Measurements from ENCODE around the gene CHL1.

The CHL1 gene

DNA sequence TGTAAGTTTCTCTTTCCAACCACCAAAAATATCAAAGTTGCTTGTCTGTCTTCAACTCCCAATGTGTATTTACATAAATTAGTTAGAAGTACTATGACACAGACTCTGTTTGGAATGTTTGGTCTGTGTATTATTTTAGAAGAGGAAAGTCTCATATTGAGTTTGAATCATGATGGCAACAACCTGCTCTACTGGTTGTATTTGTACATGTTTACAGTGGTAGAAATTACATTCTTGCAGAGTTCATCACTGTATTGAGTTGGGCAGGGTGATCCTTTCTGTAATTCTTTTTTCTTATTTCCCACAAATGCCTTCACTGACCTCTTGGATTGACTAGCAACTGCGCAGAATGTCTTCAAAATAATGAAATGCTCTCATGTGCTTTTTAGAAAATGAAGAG is 149.6 kb downstream of the CHL1 start:
- DNase-seq (ENCODE audit: low read depth) = no peak
- TF ChIP-seq, protein P1, sequence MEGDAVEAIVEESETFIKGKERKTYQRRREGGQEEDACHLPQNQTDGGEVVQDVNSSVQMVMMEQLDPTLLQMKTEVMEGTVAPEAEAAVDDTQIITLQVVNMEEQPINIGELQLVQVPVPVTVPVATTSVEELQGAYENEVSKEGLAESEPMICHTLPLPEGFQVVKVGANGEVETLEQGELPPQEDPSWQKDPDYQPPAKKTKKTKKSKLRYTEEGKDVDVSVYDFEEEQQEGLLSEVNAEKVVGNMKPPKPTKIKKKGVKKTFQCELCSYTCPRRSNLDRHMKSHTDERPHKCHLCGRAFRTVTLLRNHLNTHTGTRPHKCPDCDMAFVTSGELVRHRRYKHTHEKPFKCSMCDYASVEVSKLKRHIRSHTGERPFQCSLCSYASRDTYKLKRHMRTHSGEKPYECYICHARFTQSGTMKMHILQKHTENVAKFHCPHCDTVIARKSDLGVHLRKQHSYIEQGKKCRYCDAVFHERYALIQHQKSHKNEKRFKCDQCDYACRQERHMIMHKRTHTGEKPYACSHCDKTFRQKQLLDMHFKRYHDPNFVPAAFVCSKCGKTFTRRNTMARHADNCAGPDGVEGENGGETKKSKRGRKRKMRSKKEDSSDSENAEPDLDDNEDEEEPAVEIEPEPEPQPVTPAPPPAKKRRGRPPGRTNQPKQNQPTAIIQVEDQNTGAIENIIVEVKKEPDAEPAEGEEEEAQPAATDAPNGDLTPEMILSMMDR (IDR thresholded peaks at IDR 0.05; ENCODE audit: insufficient read depth, low read depth, low read length, missing control alignments) = no peak
- no peak overlapping the region for H3K4me3 ChIP-seq (ENCODE audit: low read depth, low read length)

DNA sequence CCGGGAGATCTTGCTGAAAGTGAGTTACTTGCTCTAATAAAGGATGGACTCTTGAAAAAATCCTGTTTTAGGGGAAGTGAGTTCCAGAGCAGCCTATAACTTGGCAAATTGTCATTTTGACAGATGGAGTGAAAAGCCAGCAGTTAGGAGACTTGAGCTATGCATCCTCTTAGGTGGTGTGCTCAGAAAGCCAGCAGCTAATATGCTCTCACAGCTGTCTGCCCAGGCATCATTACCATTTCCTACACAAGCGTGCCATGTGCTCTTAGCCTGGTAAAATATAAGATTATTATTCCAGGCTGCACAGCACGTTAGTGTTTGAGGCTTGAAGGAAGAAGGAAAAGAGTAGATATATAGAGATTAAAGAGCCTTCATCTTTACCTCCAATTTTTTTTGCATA is 151.0 kb downstream of the CHL1 start:
- H3K4me3 ChIP-seq (ENCODE audit: low read depth, low read length) = no peak overlapping the region
- TF ChIP-seq, protein P1 (IDR thresholded peaks at IDR 0.05; ENCODE audit: insufficient read depth, low read depth, low read length, missing control alignments) = no peak
- no peak for DNase-seq (ENCODE audit: low read depth)

DNA sequence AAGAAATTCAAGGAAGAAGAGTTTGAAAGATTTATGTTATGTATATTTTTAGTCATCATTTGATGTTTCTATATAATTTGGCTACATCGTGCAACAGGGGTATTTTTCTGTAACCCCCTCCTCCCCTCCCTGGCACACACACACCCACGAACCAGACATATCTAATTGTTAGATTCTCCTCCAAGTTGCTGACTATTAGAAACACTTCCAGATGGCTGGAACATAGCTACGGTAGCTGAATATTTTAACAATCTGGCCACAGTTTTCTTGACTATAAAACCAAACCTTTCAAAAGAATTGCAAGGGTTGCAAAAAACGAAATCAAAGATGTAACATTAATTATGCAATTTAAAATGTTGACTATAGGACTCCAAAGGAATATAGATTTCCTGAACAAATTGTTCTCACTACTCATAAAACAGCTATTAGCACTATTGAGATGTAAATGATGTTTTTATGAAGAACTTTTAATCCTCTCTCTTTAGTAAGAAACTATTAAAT is 154.4 kb downstream of the CHL1 start:
- DNase-seq (ENCODE audit: low read depth) = no peak
- TF ChIP-seq, protein P1 (IDR thresholded peaks at IDR 0.05; ENCODE audit: insufficient read depth, low read depth, low read length, missing control alignments) = no peak
- no peak overlapping the region for H3K4me3 ChIP-seq (ENCODE audit: low read depth, low read length)

DNA sequence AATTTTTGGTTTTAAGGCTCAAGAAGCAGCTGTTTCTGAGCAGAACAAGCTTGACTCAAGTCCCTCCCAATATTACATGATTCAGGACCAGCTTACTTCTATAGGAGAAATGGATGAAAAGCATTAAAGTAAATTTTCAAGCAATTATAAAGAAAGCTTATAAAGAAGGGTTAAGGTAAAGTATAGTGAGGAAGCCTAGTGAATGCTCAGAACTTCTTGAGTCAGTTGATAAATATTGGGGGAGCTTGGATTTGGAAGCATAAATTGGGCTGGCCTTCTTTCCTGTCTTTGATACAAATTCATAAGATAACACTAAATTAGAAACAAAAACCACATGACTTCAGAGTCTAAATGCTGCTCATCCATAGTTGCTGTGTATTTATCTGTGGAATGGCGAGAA is 156.0 kb downstream of the CHL1 start:
- DNase-seq (ENCODE audit: low read depth) = no peak
- TF ChIP-seq, protein P1 (IDR thresholded peaks at IDR 0.05; ENCODE audit: insufficient read depth, low read depth, low read length, missing control alignments) = no peak
- no peak overlapping the region for H3K4me3 ChIP-seq (ENCODE audit: low read depth, low read length)

DNA sequence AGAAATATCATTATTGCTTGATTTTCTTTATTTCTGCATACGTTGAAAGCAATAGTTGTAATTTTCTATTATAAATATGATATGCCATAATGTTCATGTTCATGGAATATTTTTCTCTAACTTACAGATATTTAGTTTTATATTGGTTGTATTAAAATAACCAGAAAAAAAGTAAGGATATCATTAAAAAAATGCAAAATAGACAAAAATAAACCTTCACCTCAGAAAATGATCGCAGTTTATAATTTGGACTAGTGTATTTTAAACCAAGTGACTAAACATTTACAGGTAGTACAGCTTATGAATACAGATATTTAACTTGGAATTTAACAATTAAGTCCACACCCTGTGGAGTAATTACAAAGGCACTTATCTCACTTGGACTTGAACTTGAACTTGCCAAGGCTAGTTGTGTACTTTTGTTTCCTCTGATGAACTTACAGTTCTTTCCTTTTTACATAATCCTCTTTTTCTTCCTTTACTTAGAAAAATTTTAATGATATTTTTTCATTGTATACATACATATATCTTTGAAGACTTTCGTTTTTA is 156.7 kb downstream of the CHL1 start:
- TF ChIP-seq, protein P1 (IDR thresholded peaks at IDR 0.05; ENCODE audit: insufficient read depth, low read depth, low read length, missing control alignments) = no peak
- no peak overlapping the region for H3K4me3 ChIP-seq (ENCODE audit: low read depth, low read length)
- no peak for DNase-seq (ENCODE audit: low read depth)

DNA sequence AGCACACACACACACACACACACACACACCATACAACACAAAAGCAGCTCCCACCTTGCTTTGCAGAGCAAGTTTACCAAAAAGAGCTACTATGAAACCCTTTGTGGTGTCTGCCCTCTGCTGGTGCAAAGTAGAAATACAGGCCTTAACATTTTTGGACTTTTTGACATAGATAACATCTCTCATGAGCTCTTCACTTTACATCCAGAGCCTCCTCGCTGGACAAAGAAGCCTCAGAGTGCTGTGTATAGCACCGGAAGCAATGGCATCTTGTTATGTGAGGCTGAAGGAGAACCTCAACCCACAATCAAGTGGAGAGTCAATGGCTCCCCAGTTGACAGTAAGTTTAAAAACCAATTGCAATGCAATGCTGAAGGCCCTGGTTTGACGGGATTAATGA is 157.9 kb downstream of the CHL1 start:
- DNase-seq (ENCODE audit: low read depth) = peak; percentile 73
- H3K4me3 ChIP-seq (ENCODE audit: low read depth, low read length) = no peak overlapping the region
- TF ChIP-seq, protein P1 (IDR thresholded peaks at IDR 0.05; ENCODE audit: insufficient read depth, low read depth, low read length, missing control alignments) = peak; percentile 69

DNA sequence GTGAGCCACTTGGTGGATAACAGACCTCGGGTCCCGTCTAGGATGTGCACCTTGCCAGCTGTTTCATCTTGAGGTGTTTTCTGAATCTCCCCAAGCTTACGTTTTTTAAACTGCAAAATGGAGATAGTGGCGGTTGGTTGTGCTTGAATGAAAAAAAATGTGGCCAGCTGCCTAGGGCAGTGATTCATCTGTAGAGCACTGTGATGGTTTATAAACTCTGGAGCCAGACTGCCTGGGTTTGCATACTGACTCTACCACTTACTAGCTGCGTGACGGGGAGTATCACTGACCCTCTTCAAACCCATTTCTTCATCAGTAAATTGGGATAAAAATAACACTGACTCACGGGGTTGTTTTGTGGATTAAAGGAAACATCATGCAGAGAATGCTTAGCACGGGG is 159.1 kb downstream of the CHL1 start:
- no peak overlapping the region for H3K4me3 ChIP-seq (ENCODE audit: low read depth, low read length)
- peak; percentile 35 for DNase-seq (ENCODE audit: low read depth)
- TF ChIP-seq, protein P1 (IDR thresholded peaks at IDR 0.05; ENCODE audit: insufficient read depth, low read depth, low read length, missing control alignments) = no peak
